ENCODE measurements around the gene DPH1.

Gene DPH1

GRCh38 chr17:2076087-2076984, 46.4 kb downstream of the DPH1 start:
- H3K4me3 ChIP-seq (ENCODE audit: low read depth, low read length): no peak overlapping the region

GRCh38 chr17:2077040-2077439, 47.1 kb downstream of the DPH1 start:
- H3K4me3 ChIP-seq (ENCODE audit: low read depth, low read length): no peak overlapping the region

GRCh38 chr17:2081564-2081963, 51.6 kb downstream of the DPH1 start:
- no peak overlapping the region for H3K4me3 ChIP-seq (ENCODE audit: low read depth, low read length)

GRCh38 chr17:2082003-2082781, 52.2 kb downstream of the DPH1 start:
- no peak overlapping the region for H3K4me3 ChIP-seq (ENCODE audit: low read depth, low read length)

- H3K4me3 ChIP-seq (ENCODE audit: low read depth, low read length): no peak overlapping the region
These were observed 53.7 kb downstream of the DPH1 start for GRCh38 chr17:2083613-2084035.

- no peak overlapping the region for H3K4me3 ChIP-seq (ENCODE audit: low read depth, low read length)
These were observed 54.2 kb downstream of the DPH1 start for GRCh38 chr17:2084036-2084765.

- no peak overlapping the region for H3K4me3 ChIP-seq (ENCODE audit: low read depth, low read length)
These were observed 55.1 kb downstream of the DPH1 start for GRCh38 chr17:2084766-2085647.

GRCh38 chr17:2085648-2085949, 55.6 kb downstream of the DPH1 start:
- no peak overlapping the region for H3K4me3 ChIP-seq (ENCODE audit: low read depth, low read length)

- no peak overlapping the region for H3K4me3 ChIP-seq (ENCODE audit: low read depth, low read length)
These were observed 56.4 kb downstream of the DPH1 start for GRCh38 chr17:2086306-2086705.

- H3K4me3 ChIP-seq (ENCODE audit: low read depth, low read length): no peak overlapping the region
These were observed 57.8 kb downstream of the DPH1 start for GRCh38 chr17:2087597-2088211.

GRCh38 chr17:2089021-2089422, 59.1 kb downstream of the DPH1 start:
- no peak overlapping the region for H3K4me3 ChIP-seq (ENCODE audit: low read depth, low read length)

GRCh38 chr17:2090210-2090641, 60.3 kb downstream of the DPH1 start:
- no peak overlapping the region for H3K4me3 ChIP-seq (ENCODE audit: low read depth, low read length)

GRCh38 chr17:2090804-2091534, 61.0 kb downstream of the DPH1 start:
- no peak overlapping the region for H3K4me3 ChIP-seq (ENCODE audit: low read depth, low read length)

- H3K4me3 ChIP-seq (ENCODE audit: low read depth, low read length): no peak overlapping the region
These were observed 62.3 kb downstream of the DPH1 start for GRCh38 chr17:2092253-2092652.

GRCh38 chr17:2093349-2093748, 63.4 kb downstream of the DPH1 start:
- H3K4me3 ChIP-seq (ENCODE audit: low read depth, low read length): no peak overlapping the region
